Omental fat pad (tissue), 4 donors: Measurements from ENCODE around the gene CARD19. TPM values are rescaled to one million over a fixed set of nuclear protein-coding genes. Genes with fewer than 3 reads are reported as not detected.

Experiments used
- ATAC-seq: fragments of 150-250 bp; one replicate; pipeline ENCODE4 v1.9.1; 2016; ENCODE audit warnings: mild to moderate bottlenecking, moderate library complexity; ENCODE audit not compliant: low FRiP score
- DNase-seq: peaks from one replicate; pipeline ENCODE4 v3.0.0-alpha.2; 2019; ENCODE audit warnings: low spot score
- CTCF ChIP-seq, 3 donors: fragments of 450-650 bp; IDR thresholded peaks; one replicate each; pipeline ENCODE4 v1.5.1; 2016 to 2017; ENCODE audit warnings: antibody characterized with exemption in 3 of 3, mild to moderate bottlenecking in 3 of 3, moderate library complexity in 2 of 3
- total RNA-seq, 4 donors: library from RNA; depleted of rRNA; stranded (reverse); fragments of >200 nt; gene quantifications; one replicate each; pipeline ENCODE4 v1.1.0, GENCODE V29; 2016

The CARD19 gene
- total RNA-seq, 4 donors from 2014 or later, result 45.7 to 76.5 (median 57.9) TPM

- TF ChIP-seq CTCF (IDR thresholded peaks at IDR 0.05), result no peak
- DNase-seq (no peak), ATAC-seq (no peak)
Observed at GRCh38 chr9:93059715-93060578, 36.1 kb upstream of the CARD19 start.

DNA sequence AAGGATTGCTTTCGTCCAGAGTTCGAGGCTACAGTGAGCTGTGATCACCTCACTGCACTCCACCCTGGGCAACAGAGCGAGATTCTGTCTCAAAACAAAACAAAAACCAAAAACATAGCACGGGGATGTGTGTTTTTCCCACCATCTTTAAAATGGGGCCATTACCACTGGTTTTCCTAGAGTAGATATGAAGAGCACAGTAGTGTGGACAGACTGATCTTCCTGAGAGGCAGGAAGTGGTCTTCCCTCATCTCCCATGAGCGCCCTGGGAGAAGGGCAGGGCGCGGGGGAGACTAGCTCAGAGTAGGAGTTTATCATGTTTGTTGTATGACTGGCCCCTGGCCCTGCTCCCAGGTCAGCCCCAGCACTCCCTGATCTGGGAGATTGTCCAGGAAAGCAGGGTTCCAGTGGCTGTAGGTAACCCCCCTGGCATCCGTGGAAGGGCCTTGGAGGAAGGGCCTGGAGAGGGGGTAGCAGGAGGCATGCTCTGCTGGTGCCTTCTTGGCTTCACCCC lies 35.2 kb upstream of the CARD19 start:
- ATAC-seq (peak; percentile 51), DNase-seq (no peak)
- no peak for TF ChIP-seq CTCF (IDR thresholded peaks at IDR 0.05)

DNA sequence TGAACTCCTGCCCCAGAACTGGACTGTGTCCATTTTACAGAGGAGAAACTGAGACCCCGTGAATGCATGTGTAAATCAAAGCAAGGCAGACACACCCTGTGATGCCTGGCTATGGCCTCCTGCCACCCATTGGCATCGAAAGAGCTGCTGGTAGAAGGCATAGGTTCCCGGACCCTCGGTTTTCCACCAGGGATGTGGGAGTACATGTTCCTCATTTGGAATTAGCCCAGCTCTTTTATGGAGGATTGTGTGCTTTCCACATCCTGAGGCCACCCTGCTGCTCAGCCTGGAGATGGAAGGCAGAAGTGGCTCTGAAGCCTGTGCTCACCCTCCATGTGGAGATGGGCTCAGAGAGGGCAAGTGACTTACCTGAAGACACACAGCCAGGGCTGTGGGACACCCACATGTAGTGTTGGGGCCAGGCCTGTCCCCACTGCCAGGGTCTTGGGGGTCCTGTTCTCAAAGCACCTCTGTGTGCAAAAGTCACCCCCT lies 34.7 kb upstream of the CARD19 start:
- TF ChIP-seq CTCF (IDR thresholded peaks at IDR 0.05), result no peak
- no peak for DNase-seq

GRCh38 chr9:93061791-93062763 lies 33.9 kb upstream of the CARD19 start:
- no peak for TF ChIP-seq CTCF (IDR thresholded peaks at IDR 0.05)
- DNase-seq (no peak), ATAC-seq (no peak)

More for the DNA sequence above, 34.7 kb upstream of the CARD19 start:
- peak; percentile 3 for ATAC-seq

GRCh38 chr9:93064392-93065134 lies 31.5 kb upstream of the CARD19 start:
- ATAC-seq (no peak), DNase-seq (no peak)
- TF ChIP-seq CTCF (IDR thresholded peaks at IDR 0.05), result no peak

DNA sequence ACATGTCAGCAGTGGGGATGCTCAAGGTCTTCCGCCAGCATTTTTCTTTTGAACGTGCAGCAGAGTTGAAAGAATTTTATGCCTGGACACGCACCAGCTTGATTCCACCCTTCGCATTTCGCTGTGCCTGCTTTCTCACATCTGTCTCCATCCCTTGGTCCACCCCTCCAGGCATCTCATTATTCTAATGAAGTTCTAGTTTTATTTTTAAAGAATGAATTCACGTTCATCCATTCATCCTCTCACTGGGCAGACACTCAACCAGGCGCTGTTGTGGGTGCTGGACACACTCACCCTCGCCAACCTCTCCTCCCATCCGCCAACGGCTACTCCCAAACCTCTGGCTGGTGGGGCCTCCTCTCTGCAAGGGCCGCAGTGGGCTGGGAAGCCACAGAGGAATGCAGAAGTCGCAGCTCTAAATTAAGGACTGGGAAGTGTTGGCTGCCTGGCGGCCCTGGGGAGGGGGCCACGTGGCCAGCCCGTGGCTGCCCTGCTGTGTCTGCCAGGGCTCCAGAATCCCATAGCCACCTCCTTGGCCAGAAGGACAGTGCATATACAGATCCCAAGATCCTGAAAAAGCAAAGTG lies 30.8 kb upstream of the CARD19 start:
- ATAC-seq, result no peak
- TF ChIP-seq CTCF (IDR thresholded peaks at IDR 0.05), result no peak
- no peak for DNase-seq
